ENCODE measurements around the gene DNAH6. TPM values are rescaled to one million over a fixed set of nuclear protein-coding genes. Genes with fewer than 3 reads are reported as not detected.

Gene DNAH6
- polyA plus RNA-seq, 2 of the 4 experiments (the other 2 are of a cell fraction): 0.13 to 0.32 TPM

DNA sequence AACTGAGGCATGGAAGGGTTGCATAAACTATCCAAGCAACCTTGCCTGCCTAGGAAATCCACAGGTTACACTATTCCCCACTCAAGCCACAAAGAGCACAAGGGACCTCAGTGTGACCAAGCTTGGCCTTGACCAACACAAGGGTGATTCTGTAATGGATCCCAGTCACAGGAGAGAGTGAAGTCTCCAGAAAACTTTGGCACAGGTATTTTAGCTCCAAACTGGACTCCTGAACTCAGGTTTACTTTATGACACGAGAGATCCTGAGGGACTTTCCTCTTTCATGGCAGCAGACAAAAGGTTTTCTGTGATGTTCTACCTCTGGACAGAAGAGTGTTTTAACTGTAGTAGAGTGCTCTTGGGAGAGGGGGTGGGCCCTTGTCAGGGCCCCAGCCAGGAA, 195.4 kb downstream of the DNAH6 start:
- ATAC-seq: no peak

DNA sequence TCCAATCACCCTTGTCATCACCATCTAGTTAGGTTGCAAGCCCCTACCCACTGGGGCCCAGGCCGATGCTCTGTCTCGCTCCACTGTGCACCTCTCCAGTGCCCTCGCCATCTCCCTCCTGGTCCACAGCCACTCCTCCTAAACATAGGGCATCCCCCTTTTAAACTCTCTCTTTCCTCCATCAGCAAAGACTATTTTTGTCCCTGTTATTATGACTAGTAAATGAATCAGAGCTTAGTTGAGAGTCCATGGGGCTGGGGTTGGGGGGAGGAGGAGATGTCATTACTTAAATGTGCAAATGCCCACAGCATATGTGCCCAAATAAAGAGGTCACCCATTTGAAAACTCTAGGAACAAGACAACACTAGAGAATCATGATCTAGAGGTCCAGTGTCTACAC, 197.1 kb downstream of the DNAH6 start:
- FAIRE-seq (no peak), ATAC-seq (no peak), DNase-seq (ENCODE audit: low read depth in 1 of 2, low spot score in 1 of 2) (no peak)
- POLR2A ChIA-PET: no interaction called here
- H3K9me3 ChIP-seq: no peaks in the 10 kb centered on the region
- H3K4me2 ChIP-seq: no peak overlapping the region
- no peak overlapping the region for H3K27ac ChIP-seq
- TF ChIP-seq, protein P1, sequence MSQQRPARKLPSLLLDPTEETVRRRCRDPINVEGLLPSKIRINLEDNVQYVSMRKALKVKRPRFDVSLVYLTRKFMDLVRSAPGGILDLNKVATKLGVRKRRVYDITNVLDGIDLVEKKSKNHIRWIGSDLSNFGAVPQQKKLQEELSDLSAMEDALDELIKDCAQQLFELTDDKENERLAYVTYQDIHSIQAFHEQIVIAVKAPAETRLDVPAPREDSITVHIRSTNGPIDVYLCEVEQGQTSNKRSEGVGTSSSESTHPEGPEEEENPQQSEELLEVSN (IDR thresholded peaks at IDR 0.05; ENCODE audit: borderline replicate concordance, low read depth): no peak
- TF ChIP-seq CEBPB (IDR thresholded peaks at IDR 0.05) (no peak), CHD2 (IDR thresholded peaks at IDR 0.05; ENCODE audit: low read length, partially characterized antibody) (no peak), FOXS1 (CRISPR knock-in tag; IDR thresholded peaks at IDR 0.05) (no peak), PHF8 (IDR thresholded peaks at IDR 0.05; ENCODE audit: borderline replicate concordance, low read depth) (no peak), HOXB13 (CRISPR knock-in tag; IDR thresholded peaks at IDR 0.05; ENCODE audit: low read depth) (no peak), SMC3 (IDR thresholded peaks at IDR 0.05) (no peak), FOSL2 (IDR thresholded peaks at IDR 0.05) (no peak), FOSL2 (CRISPR knock-in tag; IDR thresholded peaks at IDR 0.05) (no peak), CBX8 (IDR thresholded peaks at IDR 0.05) (no peak), MAZ (IDR thresholded peaks at IDR 0.05; ENCODE audit: borderline replicate concordance, low read depth, low read length) (no peak), RNF2 (IDR thresholded peaks at IDR 0.05; ENCODE audit: borderline replicate concordance, low read depth) (no peak), KDM5A (IDR thresholded peaks at IDR 0.05) (no peak)
- TF ChIP-seq, protein P2, sequence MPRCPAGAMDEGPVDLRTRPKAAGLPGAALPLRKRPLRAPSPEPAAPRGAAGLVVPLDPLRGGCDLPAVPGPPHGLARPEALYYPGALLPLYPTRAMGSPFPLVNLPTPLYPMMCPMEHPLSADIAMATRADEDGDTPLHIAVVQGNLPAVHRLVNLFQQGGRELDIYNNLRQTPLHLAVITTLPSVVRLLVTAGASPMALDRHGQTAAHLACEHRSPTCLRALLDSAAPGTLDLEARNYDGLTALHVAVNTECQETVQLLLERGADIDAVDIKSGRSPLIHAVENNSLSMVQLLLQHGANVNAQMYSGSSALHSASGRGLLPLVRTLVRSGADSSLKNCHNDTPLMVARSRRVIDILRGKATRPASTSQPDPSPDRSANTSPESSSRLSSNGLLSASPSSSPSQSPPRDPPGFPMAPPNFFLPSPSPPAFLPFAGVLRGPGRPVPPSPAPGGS (IDR thresholded peaks at IDR 0.05): no peak
- H3K4me1 ChIP-seq: no peaks in the 10 kb centered on the region
- CTCF ChIA-PET: no interaction called here
- 60% methylated on average over 3 of the region's 3 CpGs for WGBS (ENCODE audit: missing lambda C conversion rate)
- no peak overlapping the region for H3K4me3 ChIP-seq

More for the DNA sequence above, 195.4 kb downstream of the DNAH6 start:
- H3K4me3 ChIP-seq: no peak overlapping the region
- FAIRE-seq: no peak
- WGBS (ENCODE audit: missing lambda C conversion rate): 6% methylated on average over 1 of the region's 1 CpG
- ChIA-PET POLR2A (no interaction called here), CTCF (no interaction called here)
- no peak overlapping the region for H3K4me2 ChIP-seq
- no peak overlapping the region for H3K27ac ChIP-seq
- H3K9me3 ChIP-seq: no peaks in the 10 kb centered on the region
- TF ChIP-seq, protein P1 (IDR thresholded peaks at IDR 0.05; ENCODE audit: borderline replicate concordance, low read depth): no peak
- TF ChIP-seq RCOR1 (IDR thresholded peaks at IDR 0.05; ENCODE audit: low read depth, low read length) (no peak), RARB (CRISPR knock-in tag; IDR thresholded peaks at IDR 0.05) (no peak), RAD21 (conservative IDR thresholded peaks at IDR 0.05 in 1 of 2, IDR thresholded peaks at IDR 0.05 in 1 of 2) (no peak), TFCP2L1 (CRISPR knock-in tag; IDR thresholded peaks at IDR 0.05) (no peak), HOXA7 (CRISPR knock-in tag; IDR thresholded peaks at IDR 0.05) (no peak), JUN (IDR thresholded peaks at IDR 0.05) (no peak), BHLHE40 (IDR thresholded peaks at IDR 0.05; ENCODE audit: low read depth, low read length) (no peak), CEBPB (IDR thresholded peaks at IDR 0.05) (no peak), FOSB (CRISPR knock-in tag; IDR thresholded peaks at IDR 0.05) (no peak), ZC3H11A (IDR thresholded peaks at IDR 0.05) (no peak), HOXB5 (CRISPR knock-in tag; IDR thresholded peaks at IDR 0.05) (no peak), ESRRA (IDR thresholded peaks at IDR 0.05; ENCODE audit: borderline replicate concordance, low read length) (no peak), POLR2AphosphoS2 (conservative IDR thresholded peaks at IDR 0.05; ENCODE audit: low read length) (no peak), EP300 (IDR thresholded peaks at IDR 0.05) (no peak), RNF2 (IDR thresholded peaks at IDR 0.05; ENCODE audit: borderline replicate concordance, low read depth) (no peak)
- TF ChIP-seq, protein P3, sequence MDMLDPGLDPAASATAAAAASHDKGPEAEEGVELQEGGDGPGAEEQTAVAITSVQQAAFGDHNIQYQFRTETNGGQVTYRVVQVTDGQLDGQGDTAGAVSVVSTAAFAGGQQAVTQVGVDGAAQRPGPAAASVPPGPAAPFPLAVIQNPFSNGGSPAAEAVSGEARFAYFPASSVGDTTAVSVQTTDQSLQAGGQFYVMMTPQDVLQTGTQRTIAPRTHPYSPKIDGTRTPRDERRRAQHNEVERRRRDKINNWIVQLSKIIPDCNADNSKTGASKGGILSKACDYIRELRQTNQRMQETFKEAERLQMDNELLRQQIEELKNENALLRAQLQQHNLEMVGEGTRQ (IDR thresholded peaks at IDR 0.05): no peak
- TF ChIP-seq, protein P4, sequence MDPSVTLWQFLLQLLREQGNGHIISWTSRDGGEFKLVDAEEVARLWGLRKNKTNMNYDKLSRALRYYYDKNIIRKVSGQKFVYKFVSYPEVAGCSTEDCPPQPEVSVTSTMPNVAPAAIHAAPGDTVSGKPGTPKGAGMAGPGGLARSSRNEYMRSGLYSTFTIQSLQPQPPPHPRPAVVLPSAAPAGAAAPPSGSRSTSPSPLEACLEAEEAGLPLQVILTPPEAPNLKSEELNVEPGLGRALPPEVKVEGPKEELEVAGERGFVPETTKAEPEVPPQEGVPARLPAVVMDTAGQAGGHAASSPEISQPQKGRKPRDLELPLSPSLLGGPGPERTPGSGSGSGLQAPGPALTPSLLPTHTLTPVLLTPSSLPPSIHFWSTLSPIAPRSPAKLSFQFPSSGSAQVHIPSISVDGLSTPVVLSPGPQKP (IDR thresholded peaks at IDR 0.05; ENCODE audit: low read depth, low read length): no peak
- TF ChIP-seq, protein P5, sequence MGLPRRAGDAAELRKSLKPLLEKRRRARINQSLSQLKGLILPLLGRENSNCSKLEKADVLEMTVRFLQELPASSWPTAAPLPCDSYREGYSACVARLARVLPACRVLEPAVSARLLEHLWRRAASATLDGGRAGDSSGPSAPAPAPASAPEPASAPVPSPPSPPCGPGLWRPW (IDR thresholded peaks at IDR 0.05): no peak
- no peak for DNase-seq (ENCODE audit: low read depth in 1 of 2, low spot score in 1 of 2)
- no peaks in the 10 kb centered on the region for H3K4me1 ChIP-seq

Data from A549 (cell line).